ENCODE measurements around the gene CALCOCO2. TPM values are rescaled to one million over a fixed set of nuclear protein-coding genes. Genes with fewer than 3 reads are reported as not detected.
A peak's percentile ranks its signal among the peaks of the same experiment; 100 is the strongest.

CALCOCO2 gene
- total RNA-seq, 1 donor from 2014 or later = 97.9 TPM

GRCh38 chr17:48905987-48906515, 75.2 kb downstream of the CALCOCO2 start:
- Mint-ChIP-seq H3K9me3 (ENCODE audit: low read depth) (no peaks in the 10 kb centered on the region), H3K27ac (ENCODE audit: unreplicated experiment) (peak overlapping the region; percentile 27), H3K4me3 (ENCODE audit: unreplicated experiment) (no peak overlapping the region), H3K4me1 (ENCODE audit: low read depth) (peaks cover 29% of the 10 kb centered on the region), H3K27me3 (ENCODE audit: low read depth) (no peaks in the 10 kb centered on the region), H3K36me3 (ENCODE audit: low read depth) (no peaks in the 10 kb centered on the region)
- no peak for DNase-seq (ENCODE audit: low spot score)
- no peak for TF ChIP-seq CTCF (IDR thresholded peaks at IDR 0.05)

- no peak for DNase-seq (ENCODE audit: low spot score)
- Mint-ChIP-seq H3K4me1 (ENCODE audit: low read depth) (peaks cover 45% of the 10 kb centered on the region), H3K27me3 (ENCODE audit: low read depth) (no peaks in the 10 kb centered on the region), H3K4me3 (ENCODE audit: unreplicated experiment) (peak overlapping the region; percentile 90), H3K27ac (ENCODE audit: unreplicated experiment) (peak overlapping the region; percentile 99), H3K36me3 (ENCODE audit: low read depth) (peaks cover 6% of the 10 kb centered on the region), H3K9me3 (ENCODE audit: low read depth) (no peaks in the 10 kb centered on the region)
- TF ChIP-seq CTCF (IDR thresholded peaks at IDR 0.05) = no peak
These were observed 76.8 kb downstream of the CALCOCO2 start for GRCh38 chr17:48907713-48908046.

GRCh38 chr17:48908047-48908843, 77.4 kb downstream of the CALCOCO2 start, which contains the start of gene UBE2Z:
TSS of gene UBE2Z (plus strand) at chr17:48908407. CDS start at chr17:48908504, 97 bp downstream.
- TF ChIP-seq CTCF (IDR thresholded peaks at IDR 0.05) = peak; percentile 66

GRCh38 chr17:48908853-48909394, 78.1 kb downstream of the CALCOCO2 start:
- Mint-ChIP-seq H3K36me3 (ENCODE audit: low read depth) (peaks cover 9% of the 10 kb centered on the region), H3K4me1 (ENCODE audit: low read depth) (peaks cover 56% of the 10 kb centered on the region), H3K27ac (ENCODE audit: unreplicated experiment) (peak overlapping the region; percentile 92), H3K4me3 (ENCODE audit: unreplicated experiment) (peak overlapping the region; percentile 90), H3K27me3 (ENCODE audit: low read depth) (no peaks in the 10 kb centered on the region), H3K9me3 (ENCODE audit: low read depth) (no peaks in the 10 kb centered on the region)
- TF ChIP-seq CTCF (IDR thresholded peaks at IDR 0.05) = no peak
- DNase-seq (ENCODE audit: low spot score) = peak; percentile 95

More at GRCh38 chr17:48908047-48908843, 77.4 kb downstream of the CALCOCO2 start, which contains the start of gene UBE2Z:
- no peak for DNase-seq (ENCODE audit: low spot score)
- H3K27ac Mint-ChIP-seq (ENCODE audit: unreplicated experiment) = peak within 1 kb of the TSS; percentile 99
- H3K9me3 Mint-ChIP-seq (ENCODE audit: low read depth) = no peaks in the 10 kb centered on the region
- H3K4me3 Mint-ChIP-seq (ENCODE audit: unreplicated experiment) = peak within 1 kb of the TSS; percentile 90
- peaks cover 6% of the 10 kb centered on the region for H3K36me3 Mint-ChIP-seq (ENCODE audit: low read depth)
- H3K4me1 Mint-ChIP-seq (ENCODE audit: low read depth) = peaks cover 51% of the 10 kb centered on the region
- H3K27me3 Mint-ChIP-seq (ENCODE audit: low read depth) = no peaks in the 10 kb centered on the region

- peaks cover 15% of the 10 kb centered on the region for H3K36me3 Mint-ChIP-seq (ENCODE audit: low read depth)
- TF ChIP-seq CTCF (IDR thresholded peaks at IDR 0.05) = no peak
- no peaks in the 10 kb centered on the region for H3K9me3 Mint-ChIP-seq (ENCODE audit: low read depth)
- no peak for DNase-seq (ENCODE audit: low spot score)
- peaks cover 64% of the 10 kb centered on the region for H3K4me1 Mint-ChIP-seq (ENCODE audit: low read depth)
- H3K27me3 Mint-ChIP-seq (ENCODE audit: low read depth) = no peaks in the 10 kb centered on the region
- peak overlapping the region; percentile 81 for H3K27ac Mint-ChIP-seq (ENCODE audit: unreplicated experiment)
- peak overlapping the region; percentile 90 for H3K4me3 Mint-ChIP-seq (ENCODE audit: unreplicated experiment)
These were observed 78.9 kb downstream of the CALCOCO2 start for GRCh38 chr17:48909783-48910182.
